ENCODE data around the gene RNF144B.

Gene RNF144B

GRCh38 chr6:18478610-18479009, 91.5 kb downstream of the RNF144B start:
- H3K36me3 ChIP-seq (ENCODE audit: control insufficient read depth in 1 of 2, insufficient read depth in 2 of 2, low read depth in 1 of 2, low read length in 2 of 2), result no peaks in the 10 kb centered on the region
- no peaks in the 10 kb centered on the region for H3K27me3 ChIP-seq (ENCODE audit: control insufficient read depth in 1 of 2, insufficient read depth in 1 of 2, low read length in 2 of 2)
- H2BK5ac ChIP-seq (ENCODE audit: low read depth, low read length, poor library complexity, severe bottlenecking), result no peak overlapping the region
- H3K79me1 ChIP-seq (replicated peaks; ENCODE audit: low read length, poor library complexity, severe bottlenecking), result no peaks in the 10 kb centered on the region
- no peak overlapping the region for H3K9ac ChIP-seq (ENCODE audit: low read length)
- H2BK120ac ChIP-seq (ENCODE audit: low read depth, low read length), result no peak overlapping the region
- H2BK12ac ChIP-seq (ENCODE audit: low read length in 2 of 2), result no peak overlapping the region
- no peak overlapping the region for H3K4ac ChIP-seq (ENCODE audit: low read depth in 1 of 2, low read length in 2 of 2)
- H2BK15ac ChIP-seq (ENCODE audit: low read depth, poor library complexity, severe bottlenecking), result no peak overlapping the region
- H3K14ac ChIP-seq (ENCODE audit: low read length in 2 of 2), result no peak overlapping the region
- no peak overlapping the region for H3K23ac ChIP-seq (ENCODE audit: low read length in 2 of 2)
- no peak overlapping the region for H4K8ac ChIP-seq (ENCODE audit: low read length)
- no CpG with 5 or more reads among the region's 1 CpG for WGBS
- H2AK5ac ChIP-seq (ENCODE audit: low read length, severe bottlenecking), result no peak overlapping the region
- H3K27ac ChIP-seq (ENCODE audit: low read length, poor library complexity, severe bottlenecking), result no peak overlapping the region
- no peak for DNase-seq
- H2AFZ ChIP-seq (ENCODE audit: low read depth, low read length), result no peak overlapping the region
- H3K18ac ChIP-seq (ENCODE audit: low read depth in 1 of 2, low read length in 2 of 2), result no peak overlapping the region
- H3K4me3 ChIP-seq (ENCODE audit: insufficient read depth in 1 of 2, low read depth in 1 of 2, low read length in 2 of 2), result no peak overlapping the region
- peaks cover 1% of the 10 kb centered on the region for H3K4me1 ChIP-seq (ENCODE audit: control insufficient read depth, insufficient read depth, low read depth, low read length)
- H3K4me2 ChIP-seq (ENCODE audit: low read length, poor library complexity, severe bottlenecking), result no peak overlapping the region
- no peaks in the 10 kb centered on the region for H3K9me3 ChIP-seq (ENCODE audit: control insufficient read depth, low read length)
- no peak overlapping the region for H4K91ac ChIP-seq (ENCODE audit: low read length)

DNA sequence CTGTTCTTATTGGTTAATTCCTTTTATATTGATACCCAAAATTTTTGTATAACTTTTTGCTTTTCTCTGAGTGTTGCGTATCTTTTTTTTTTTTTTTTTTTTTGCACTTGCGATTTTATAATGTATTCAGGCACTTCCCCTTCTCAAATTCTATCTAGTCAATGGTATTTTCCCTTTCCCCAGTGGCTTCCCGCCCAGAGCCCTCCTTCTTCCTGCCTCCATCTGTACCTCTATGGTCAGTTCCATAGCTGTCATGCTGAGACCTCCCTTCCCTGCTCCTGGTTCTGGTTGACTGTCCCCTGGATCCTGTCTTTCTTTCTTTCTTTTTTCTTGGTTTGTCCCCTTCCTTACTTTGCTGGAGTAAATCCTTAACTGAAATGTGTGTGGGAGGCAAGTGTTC, 94.7 kb downstream of the RNF144B start:
- Histone ChIP-seq H3K4me1 (ENCODE audit: control insufficient read depth, insufficient read depth, low read depth, low read length) (no peaks in the 10 kb centered on the region), H3K9me3 (ENCODE audit: control insufficient read depth, low read length) (no peaks in the 10 kb centered on the region), H3K4ac (ENCODE audit: low read depth in 1 of 2, low read length in 2 of 2) (no peak overlapping the region), H2BK120ac (ENCODE audit: low read depth, low read length) (no peak overlapping the region), H3K14ac (ENCODE audit: low read length in 2 of 2) (no peak overlapping the region), H2AK5ac (ENCODE audit: low read length, severe bottlenecking) (no peak overlapping the region), H3K27me3 (ENCODE audit: control insufficient read depth in 1 of 2, insufficient read depth in 1 of 2, low read length in 2 of 2) (no peaks in the 10 kb centered on the region), H3K18ac (ENCODE audit: low read depth in 1 of 2, low read length in 2 of 2) (no peak overlapping the region), H2AFZ (ENCODE audit: low read depth, low read length) (no peak overlapping the region), H3K79me1 (replicated peaks; ENCODE audit: low read length, poor library complexity, severe bottlenecking) (no peaks in the 10 kb centered on the region), H2BK15ac (ENCODE audit: low read depth, poor library complexity, severe bottlenecking) (no peak overlapping the region), H2BK5ac (ENCODE audit: low read depth, low read length, poor library complexity, severe bottlenecking) (no peak overlapping the region), H3K4me3 (ENCODE audit: insufficient read depth in 1 of 2, low read depth in 1 of 2, low read length in 2 of 2) (no peak overlapping the region), H4K91ac (ENCODE audit: low read length) (no peak overlapping the region), H2BK12ac (ENCODE audit: low read length in 2 of 2) (no peak overlapping the region), H3K36me3 (ENCODE audit: control insufficient read depth in 1 of 2, insufficient read depth in 2 of 2, low read depth in 1 of 2, low read length in 2 of 2) (no peaks in the 10 kb centered on the region), H3K4me2 (ENCODE audit: low read length, poor library complexity, severe bottlenecking) (no peak overlapping the region), H3K27ac (ENCODE audit: low read length, poor library complexity, severe bottlenecking) (no peak overlapping the region), H4K8ac (ENCODE audit: low read length) (no peak overlapping the region), H3K23ac (ENCODE audit: low read length in 2 of 2) (no peak overlapping the region), H3K9ac (ENCODE audit: low read length) (no peak overlapping the region)
- DNase-seq, result no peak
- 87% methylated on average over 3 of the region's 3 CpGs for WGBS

- Histone ChIP-seq H3K14ac (ENCODE audit: low read length in 2 of 2) (no peak overlapping the region), H3K27me3 (ENCODE audit: control insufficient read depth in 1 of 2, insufficient read depth in 1 of 2, low read length in 2 of 2) (no peaks in the 10 kb centered on the region), H3K9me3 (ENCODE audit: control insufficient read depth, low read length) (no peaks in the 10 kb centered on the region), H2BK12ac (ENCODE audit: low read length in 2 of 2) (no peak overlapping the region), H4K8ac (ENCODE audit: low read length) (no peak overlapping the region), H3K9ac (ENCODE audit: low read length) (no peak overlapping the region), H3K4me3 (ENCODE audit: insufficient read depth in 1 of 2, low read depth in 1 of 2, low read length in 2 of 2) (no peak overlapping the region), H4K91ac (ENCODE audit: low read length) (no peak overlapping the region), H3K23ac (ENCODE audit: low read length in 2 of 2) (no peak overlapping the region), H3K27ac (ENCODE audit: low read length, poor library complexity, severe bottlenecking) (no peak overlapping the region), H3K4me2 (ENCODE audit: low read length, poor library complexity, severe bottlenecking) (no peak overlapping the region), H2AFZ (ENCODE audit: low read depth, low read length) (no peak overlapping the region), H2BK15ac (ENCODE audit: low read depth, poor library complexity, severe bottlenecking) (no peak overlapping the region), H2BK120ac (ENCODE audit: low read depth, low read length) (no peak overlapping the region), H3K4me1 (ENCODE audit: control insufficient read depth, insufficient read depth, low read depth, low read length) (no peaks in the 10 kb centered on the region), H3K18ac (ENCODE audit: low read depth in 1 of 2, low read length in 2 of 2) (no peak overlapping the region), H3K79me1 (replicated peaks; ENCODE audit: low read length, poor library complexity, severe bottlenecking) (no peaks in the 10 kb centered on the region), H2BK5ac (ENCODE audit: low read depth, low read length, poor library complexity, severe bottlenecking) (no peak overlapping the region), H3K4ac (ENCODE audit: low read depth in 1 of 2, low read length in 2 of 2) (no peak overlapping the region), H3K36me3 (ENCODE audit: control insufficient read depth in 1 of 2, insufficient read depth in 2 of 2, low read depth in 1 of 2, low read length in 2 of 2) (no peaks in the 10 kb centered on the region), H2AK5ac (ENCODE audit: low read length, severe bottlenecking) (no peak overlapping the region)
- WGBS, result 50% methylated on average over 1 of the region's 3 CpGs
- DNase-seq, result no peak
Measured at GRCh38 chr6:18485660-18486435, 98.7 kb downstream of the RNF144B start.

GRCh38 chr6:18488004-18488403, 100.9 kb downstream of the RNF144B start:
- Histone ChIP-seq H3K4me3 (ENCODE audit: insufficient read depth in 1 of 2, low read depth in 1 of 2, low read length in 2 of 2) (no peak overlapping the region), H3K27ac (ENCODE audit: low read length, poor library complexity, severe bottlenecking) (peak overlapping the region; percentile 90), H3K18ac (ENCODE audit: low read depth in 1 of 2, low read length in 2 of 2) (no peak overlapping the region), H2BK15ac (ENCODE audit: low read depth, poor library complexity, severe bottlenecking) (no peak overlapping the region), H3K79me1 (replicated peaks; ENCODE audit: low read length, poor library complexity, severe bottlenecking) (no peaks in the 10 kb centered on the region), H2AK5ac (ENCODE audit: low read length, severe bottlenecking) (peak overlapping the region; percentile 78), H3K4me1 (ENCODE audit: control insufficient read depth, insufficient read depth, low read depth, low read length) (no peaks in the 10 kb centered on the region), H3K9ac (ENCODE audit: low read length) (no peak overlapping the region), H2BK12ac (ENCODE audit: low read length in 2 of 2) (no peak overlapping the region), H3K36me3 (ENCODE audit: control insufficient read depth in 1 of 2, insufficient read depth in 2 of 2, low read depth in 1 of 2, low read length in 2 of 2) (no peaks in the 10 kb centered on the region), H3K4me2 (ENCODE audit: low read length, poor library complexity, severe bottlenecking) (no peak overlapping the region), H3K9me3 (ENCODE audit: control insufficient read depth, low read length) (no peaks in the 10 kb centered on the region), H2BK120ac (ENCODE audit: low read depth, low read length) (no peak overlapping the region), H3K23ac (ENCODE audit: low read length in 2 of 2) (no peak overlapping the region), H4K8ac (ENCODE audit: low read length) (no peak overlapping the region), H3K14ac (ENCODE audit: low read length in 2 of 2) (no peak overlapping the region), H2BK5ac (ENCODE audit: low read depth, low read length, poor library complexity, severe bottlenecking) (no peak overlapping the region), H3K27me3 (ENCODE audit: control insufficient read depth in 1 of 2, insufficient read depth in 1 of 2, low read length in 2 of 2) (no peaks in the 10 kb centered on the region), H2AFZ (ENCODE audit: low read depth, low read length) (no peak overlapping the region), H3K4ac (ENCODE audit: low read depth in 1 of 2, low read length in 2 of 2) (no peak overlapping the region), H4K91ac (ENCODE audit: low read length) (no peak overlapping the region)
- WGBS, result 100% methylated on average over 1 of the region's 2 CpGs
- no peak for DNase-seq

Data from mesenchymal stem cell (in vitro differentiated cells and primary cell).